Measurements from ENCODE around the gene SOS1. TPM values are rescaled to one million over a fixed set of nuclear protein-coding genes. Genes with fewer than 3 reads are reported as not detected.

The SOS1 gene
- total RNA-seq, 1 donor from 2014 or later, result 14.1 TPM

DNA sequence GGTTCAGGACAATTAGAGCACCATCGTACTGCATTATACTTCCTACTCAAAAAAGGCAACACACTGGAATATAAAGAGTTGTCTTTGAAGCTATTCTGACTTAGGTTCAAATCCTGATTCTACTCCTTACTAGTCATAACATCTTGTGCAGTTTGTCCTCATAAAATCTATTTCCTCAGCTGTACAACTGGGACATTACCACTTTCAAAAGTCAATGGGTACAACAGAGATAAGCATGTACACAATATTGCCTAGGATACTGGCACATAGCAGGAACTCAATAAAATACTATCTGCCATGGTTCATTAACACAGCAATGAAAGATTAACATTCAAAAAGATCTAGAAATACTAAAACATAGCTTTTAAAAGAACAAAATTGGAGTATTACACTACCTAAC is 11.3 kb downstream of the SOS1 start:
- H3K4me3 ChIP-seq (ENCODE audit: low read length in 3 of 3), result no peak overlapping the region
- H3K36me3 ChIP-seq (ENCODE audit: control insufficient read depth in 3 of 3, insufficient read depth in 3 of 3, low read length in 3 of 3), result peaks cover 0 to 5% (median 2%) of the 10 kb centered on the region in 3 donors
- H3K27ac ChIP-seq (ENCODE audit: low read depth, low read length), result no peak overlapping the region
- no peak overlapping the region for H3K9ac ChIP-seq (ENCODE audit: low read depth in 1 of 3, low read length in 3 of 3)
- H3K27me3 ChIP-seq (ENCODE audit: control insufficient read depth in 3 of 3, insufficient read depth in 3 of 3, low read length in 3 of 3), result no peaks in the 10 kb centered on the region
- H3K4me1 ChIP-seq (ENCODE audit: control insufficient read depth in 3 of 3, insufficient read depth in 3 of 3, low read length in 3 of 3), result peaks cover 2 to 5% (median 2%) of the 10 kb centered on the region in 3 donors
- no peaks in the 10 kb centered on the region for H3K9me3 ChIP-seq (ENCODE audit: control insufficient read depth in 3 of 3, low read length in 3 of 3)

DNA sequence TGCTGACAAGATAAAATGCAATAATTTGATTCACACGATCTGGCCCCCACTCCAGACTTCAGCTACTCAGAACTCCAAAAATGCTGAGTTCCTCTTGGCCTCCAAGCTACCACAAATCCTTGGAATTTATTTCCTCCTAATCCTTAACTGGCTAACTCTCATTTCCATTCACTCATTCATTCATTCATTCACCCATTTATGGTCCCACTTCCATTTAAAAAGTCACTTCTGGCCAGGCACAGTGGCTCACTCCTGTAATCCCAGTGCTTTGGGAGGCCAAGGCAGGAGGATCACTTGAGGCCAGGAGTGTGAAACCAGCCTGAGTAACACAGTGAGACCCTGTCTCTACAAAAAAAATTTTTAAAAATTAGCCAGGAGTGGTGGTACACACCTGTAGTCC is 12.5 kb downstream of the SOS1 start:
- Histone ChIP-seq H3K4me1 (ENCODE audit: control insufficient read depth in 3 of 3, insufficient read depth in 3 of 3, low read length in 3 of 3) (peaks cover 2 to 5% (median 2%) of the 10 kb centered on the region in 3 donors), H3K27me3 (ENCODE audit: control insufficient read depth in 3 of 3, insufficient read depth in 3 of 3, low read length in 3 of 3) (no peaks in the 10 kb centered on the region), H3K9ac (ENCODE audit: low read depth in 1 of 3, low read length in 3 of 3) (no peak overlapping the region), H3K27ac (ENCODE audit: low read depth, low read length) (no peak overlapping the region), H3K9me3 (ENCODE audit: control insufficient read depth in 3 of 3, low read length in 3 of 3) (no peaks in the 10 kb centered on the region), H3K36me3 (ENCODE audit: control insufficient read depth in 3 of 3, insufficient read depth in 3 of 3, low read length in 3 of 3) (peaks cover 0 to 5% (median 2%) of the 10 kb centered on the region in 3 donors), H3K4me3 (ENCODE audit: low read length in 3 of 3) (no peak overlapping the region)

DNA sequence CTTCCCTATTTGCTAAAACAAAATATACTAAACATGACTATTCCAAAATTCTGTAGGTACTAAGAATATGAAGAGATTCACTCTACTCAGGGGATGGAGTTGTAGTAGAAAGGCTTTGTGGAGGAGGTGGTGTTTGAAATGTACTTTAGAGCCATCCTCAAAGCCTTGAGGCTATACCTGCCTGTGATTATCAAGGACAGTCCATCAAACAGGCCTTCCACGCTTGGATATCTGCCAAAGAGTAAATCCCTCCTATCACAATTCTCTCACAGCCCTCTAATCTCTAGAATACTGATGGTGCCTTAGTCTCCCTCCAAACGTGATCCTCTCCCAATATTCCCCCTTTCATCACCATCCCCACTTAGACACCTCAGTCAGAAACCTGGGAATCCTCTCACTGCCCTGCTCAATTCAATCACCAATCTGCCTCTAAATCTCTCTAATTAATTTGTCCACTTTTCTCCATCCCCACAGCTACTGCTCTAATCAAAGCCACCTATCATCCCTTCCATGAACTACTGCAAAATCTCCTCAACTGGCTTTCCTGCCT is 13.1 kb downstream of the SOS1 start:
- no peak overlapping the region for H3K9ac ChIP-seq (ENCODE audit: low read depth in 1 of 3, low read length in 3 of 3)
- no peaks in the 10 kb centered on the region for H3K9me3 ChIP-seq (ENCODE audit: control insufficient read depth in 3 of 3, low read length in 3 of 3)
- H3K36me3 ChIP-seq (ENCODE audit: control insufficient read depth in 3 of 3, insufficient read depth in 3 of 3, low read length in 3 of 3), result peaks cover 0 to 5% (median 2%) of the 10 kb centered on the region in 3 donors
- no peak overlapping the region for H3K27ac ChIP-seq (ENCODE audit: low read depth, low read length)
- no peaks in the 10 kb centered on the region for H3K27me3 ChIP-seq (ENCODE audit: control insufficient read depth in 3 of 3, insufficient read depth in 3 of 3, low read length in 3 of 3)
- peaks cover 2 to 5% (median 2%) of the 10 kb centered on the region in 3 donors for H3K4me1 ChIP-seq (ENCODE audit: control insufficient read depth in 3 of 3, insufficient read depth in 3 of 3, low read length in 3 of 3)
- no peak overlapping the region for H3K4me3 ChIP-seq (ENCODE audit: low read length in 3 of 3)

DNA sequence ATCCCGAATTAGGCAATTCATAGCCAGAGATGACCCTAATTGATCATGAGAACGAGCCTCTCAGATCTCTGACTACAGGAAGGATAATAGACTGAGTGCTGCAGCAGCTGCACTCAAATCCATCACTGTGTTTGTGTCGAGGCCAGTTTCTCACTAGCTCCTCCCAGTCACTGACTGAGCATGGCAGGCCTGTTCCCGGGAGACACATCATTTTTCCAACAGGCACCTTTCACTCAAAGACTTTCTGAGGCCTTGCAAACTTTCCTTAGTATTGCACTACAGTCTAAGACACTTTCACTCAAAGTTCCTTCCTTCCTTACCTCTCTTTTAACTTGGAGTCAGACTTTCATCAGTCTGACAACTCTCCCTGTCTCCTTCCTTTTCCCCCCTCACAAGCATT is 13.7 kb downstream of the SOS1 start:
- no peaks in the 10 kb centered on the region for H3K27me3 ChIP-seq (ENCODE audit: control insufficient read depth in 3 of 3, insufficient read depth in 3 of 3, low read length in 3 of 3)
- H3K9me3 ChIP-seq (ENCODE audit: control insufficient read depth in 3 of 3, low read length in 3 of 3), result no peaks in the 10 kb centered on the region
- H3K4me1 ChIP-seq (ENCODE audit: control insufficient read depth in 3 of 3, insufficient read depth in 3 of 3, low read length in 3 of 3), result peaks cover 2 to 5% (median 2%) of the 10 kb centered on the region in 3 donors
- no peak overlapping the region for H3K9ac ChIP-seq (ENCODE audit: low read depth in 1 of 3, low read length in 3 of 3)
- peaks cover 0 to 2% (median 2%) of the 10 kb centered on the region in 3 donors for H3K36me3 ChIP-seq (ENCODE audit: control insufficient read depth in 3 of 3, insufficient read depth in 3 of 3, low read length in 3 of 3)
- no peak overlapping the region for H3K27ac ChIP-seq (ENCODE audit: low read depth, low read length)
- H3K4me3 ChIP-seq (ENCODE audit: low read length in 3 of 3), result no peak overlapping the region

DNA sequence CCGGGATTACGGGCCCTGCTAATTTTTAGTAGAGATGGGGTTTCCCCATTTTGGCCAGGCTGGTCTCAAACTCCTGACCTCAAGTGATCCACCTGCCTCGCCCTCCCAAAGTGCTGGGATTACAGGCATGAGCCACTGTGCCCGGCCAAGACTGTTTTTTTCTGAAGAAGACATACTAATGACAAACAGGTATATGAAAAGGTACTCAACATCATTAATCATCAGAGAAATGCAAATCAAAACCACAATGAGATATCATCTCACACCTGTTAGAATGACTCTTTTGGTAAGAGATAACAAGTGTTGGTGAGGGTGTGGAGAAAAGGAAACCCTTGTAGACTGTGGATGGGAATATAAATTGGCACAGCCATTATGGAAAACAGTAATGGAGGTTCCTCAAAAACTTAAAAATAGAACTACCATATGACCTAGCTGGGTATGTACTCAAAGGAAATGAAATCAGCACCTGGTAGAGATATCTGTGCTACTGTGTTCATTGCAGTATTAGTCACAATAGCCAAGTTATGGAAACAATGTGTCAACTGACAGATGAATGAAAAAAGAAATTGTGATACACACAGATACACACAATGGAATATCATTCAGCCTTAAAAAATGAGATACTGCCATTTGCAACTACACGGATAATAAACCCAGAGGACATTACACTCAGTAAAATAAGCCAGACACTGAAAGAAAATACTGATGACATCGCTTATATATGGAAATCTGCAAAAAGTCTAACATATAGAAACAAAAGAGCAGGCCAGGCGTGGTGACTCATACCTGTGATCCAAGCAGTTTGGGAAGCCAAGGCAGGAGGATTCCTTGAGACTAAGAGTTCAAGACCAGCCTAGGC is 20.8 kb downstream of the SOS1 start:
- Histone ChIP-seq H3K27me3 (ENCODE audit: control insufficient read depth in 3 of 3, insufficient read depth in 3 of 3, low read length in 3 of 3) (no peaks in the 10 kb centered on the region), H3K4me1 (ENCODE audit: control insufficient read depth in 3 of 3, insufficient read depth in 3 of 3, low read length in 3 of 3) (peaks cover 2 to 18% (median 6%) of the 10 kb centered on the region in 3 donors), H3K4me3 (ENCODE audit: low read length in 3 of 3) (no peak overlapping the region)

DNA sequence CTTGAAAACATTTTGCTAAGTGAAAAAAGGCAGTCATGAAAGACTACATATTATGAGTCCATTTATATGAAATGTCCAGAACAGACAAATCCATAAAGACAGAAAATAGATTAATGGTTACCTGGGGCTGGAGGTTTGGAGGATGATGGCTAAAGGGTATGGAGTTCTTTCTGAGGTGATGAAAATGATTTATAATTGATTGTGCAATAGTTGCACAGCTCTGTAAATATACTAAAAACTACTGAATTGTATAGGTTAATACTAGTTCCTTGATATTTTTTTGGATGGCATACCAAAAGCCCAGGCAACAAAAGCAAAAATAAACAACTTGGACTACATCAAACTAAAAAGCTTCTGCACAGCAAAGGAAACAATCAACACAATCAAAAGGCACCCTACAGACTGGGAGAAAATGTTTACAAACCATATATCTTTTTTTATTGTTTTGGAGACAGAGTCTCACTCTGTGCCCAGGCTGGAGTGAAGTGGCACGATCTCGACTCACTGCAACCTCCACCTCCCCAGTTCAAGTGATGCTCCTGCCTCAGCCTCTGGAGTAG is 21.5 kb downstream of the SOS1 start:
- no peak overlapping the region for H3K4me3 ChIP-seq (ENCODE audit: low read length in 3 of 3)
- H3K27me3 ChIP-seq (ENCODE audit: control insufficient read depth in 3 of 3, insufficient read depth in 3 of 3, low read length in 3 of 3), result no peaks in the 10 kb centered on the region
- no peaks in the 10 kb centered on the region for H3K36me3 ChIP-seq (ENCODE audit: control insufficient read depth in 3 of 3, insufficient read depth in 3 of 3, low read length in 3 of 3)
- H3K9me3 ChIP-seq (ENCODE audit: control insufficient read depth in 3 of 3, low read length in 3 of 3), result no peaks in the 10 kb centered on the region
- no peak overlapping the region for H3K27ac ChIP-seq (ENCODE audit: low read depth, low read length)
- H3K9ac ChIP-seq (ENCODE audit: low read depth in 1 of 3, low read length in 3 of 3), result no peak overlapping the region
- H3K4me1 ChIP-seq (ENCODE audit: control insufficient read depth in 3 of 3, insufficient read depth in 3 of 3, low read length in 3 of 3), result peaks cover 3 to 18% (median 9%) of the 10 kb centered on the region in 3 donors

More for the DNA sequence above, 20.8 kb downstream of the SOS1 start:
- Histone ChIP-seq H3K36me3 (ENCODE audit: control insufficient read depth in 3 of 3, insufficient read depth in 3 of 3, low read length in 3 of 3) (no peaks in the 10 kb centered on the region), H3K9me3 (ENCODE audit: control insufficient read depth in 3 of 3, low read length in 3 of 3) (no peaks in the 10 kb centered on the region), H3K27ac (ENCODE audit: low read depth, low read length) (no peak overlapping the region), H3K9ac (ENCODE audit: low read depth in 1 of 3, low read length in 3 of 3) (no peak overlapping the region)

DNA sequence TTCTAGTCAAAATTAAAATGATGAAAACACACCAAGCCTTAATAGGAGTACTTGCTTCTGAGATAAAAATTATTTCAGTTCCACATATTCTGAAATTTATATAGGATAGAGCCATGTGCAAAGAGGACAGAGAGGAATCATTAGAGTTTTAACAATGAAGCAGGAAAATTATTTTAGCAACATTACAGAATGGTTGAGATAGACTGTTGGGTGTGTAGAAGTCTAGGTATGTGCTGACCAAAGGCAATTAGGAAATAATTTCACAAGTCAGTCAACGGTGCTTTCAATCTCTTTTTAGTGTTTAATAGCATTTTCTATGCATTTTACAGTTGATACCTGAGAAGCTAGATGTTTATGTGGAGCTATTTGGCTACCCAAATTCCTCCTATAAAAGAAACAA is 25.2 kb downstream of the SOS1 start:
- peak overlapping the region in 1 of 3 donors; percentile 4 for H3K9ac ChIP-seq (ENCODE audit: low read depth in 1 of 3, low read length in 3 of 3)
- H3K27me3 ChIP-seq (ENCODE audit: control insufficient read depth in 3 of 3, insufficient read depth in 3 of 3, low read length in 3 of 3), result no peaks in the 10 kb centered on the region
- H3K9me3 ChIP-seq (ENCODE audit: control insufficient read depth in 3 of 3, low read length in 3 of 3), result no peaks in the 10 kb centered on the region
- no peaks in the 10 kb centered on the region for H3K36me3 ChIP-seq (ENCODE audit: control insufficient read depth in 3 of 3, insufficient read depth in 3 of 3, low read length in 3 of 3)
- H3K4me3 ChIP-seq (ENCODE audit: low read length in 3 of 3), result no peak overlapping the region
- H3K4me1 ChIP-seq (ENCODE audit: control insufficient read depth in 3 of 3, insufficient read depth in 3 of 3, low read length in 3 of 3), result peaks cover 3 to 17% (median 11%) of the 10 kb centered on the region in 3 donors
- H3K27ac ChIP-seq (ENCODE audit: low read depth, low read length), result no peak overlapping the region

DNA sequence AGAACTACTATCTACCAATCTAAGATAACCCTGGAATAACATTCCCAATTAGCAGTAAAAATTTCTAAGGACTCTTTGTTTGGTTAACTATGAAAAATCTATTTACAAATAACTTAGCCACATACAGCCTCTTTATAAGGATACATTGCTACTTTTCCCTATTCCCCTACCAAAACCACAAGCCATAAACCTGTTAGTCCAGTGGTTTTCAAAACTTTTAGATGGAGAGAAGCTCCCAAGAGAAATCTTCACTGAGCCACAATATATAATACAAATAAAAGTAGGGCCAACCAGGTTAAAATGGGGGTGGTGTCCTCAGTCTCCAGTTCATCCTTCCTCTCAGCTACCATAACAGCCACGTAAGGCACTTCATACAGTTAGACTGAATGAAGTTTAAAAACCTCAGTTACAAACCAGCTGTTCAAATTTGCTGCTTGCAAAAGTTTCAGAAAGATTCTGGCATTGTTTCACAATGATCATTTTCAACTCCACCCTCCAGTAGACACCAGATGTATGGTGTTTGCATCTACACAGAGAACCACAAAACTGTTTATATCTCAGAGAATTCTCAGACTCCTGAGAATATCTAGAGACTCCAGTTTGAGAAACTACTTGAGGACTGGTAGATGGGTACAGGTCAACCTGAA is 26.0 kb downstream of the SOS1 start:
- Histone ChIP-seq H3K9ac (ENCODE audit: low read depth in 1 of 3, low read length in 3 of 3) (peak overlapping the region in 1 of 3 donors; percentile 4), H3K4me1 (ENCODE audit: control insufficient read depth in 3 of 3, insufficient read depth in 3 of 3, low read length in 3 of 3) (peaks cover 3 to 11% (median 10%) of the 10 kb centered on the region in 3 donors), H3K4me3 (ENCODE audit: low read length in 3 of 3) (no peak overlapping the region)

DNA sequence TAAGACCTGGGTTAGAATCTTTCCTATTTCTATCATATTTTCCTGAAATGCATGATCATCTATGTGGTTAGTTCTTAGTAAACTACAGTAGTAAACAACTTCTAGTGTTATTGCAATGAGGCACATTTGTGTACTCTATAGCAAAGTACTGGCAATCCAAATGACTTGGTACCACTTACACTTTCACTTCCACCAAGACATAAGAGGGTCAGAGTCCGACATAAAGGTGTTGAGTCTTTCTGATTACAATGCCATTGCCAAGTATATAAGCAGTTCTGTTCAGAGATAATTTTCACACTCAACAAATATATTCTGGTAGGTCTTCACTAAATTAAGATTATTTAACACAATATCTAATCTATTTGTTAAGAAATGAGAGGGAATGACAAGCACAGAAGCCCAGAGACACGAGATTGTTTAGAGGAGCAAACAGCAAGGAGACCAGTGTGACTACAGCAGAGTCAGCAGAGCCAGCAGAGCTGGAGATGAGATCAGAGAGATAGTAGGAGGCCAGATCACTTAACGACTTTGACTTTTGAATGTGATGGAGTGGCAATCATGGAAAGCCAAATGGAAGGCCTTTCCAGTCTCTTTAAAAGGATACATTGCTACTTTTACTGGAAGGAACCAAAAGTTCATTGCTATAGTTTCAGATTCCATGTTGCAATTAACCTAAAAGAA is 27.5 kb downstream of the SOS1 start:
- Histone ChIP-seq H3K4me1 (ENCODE audit: control insufficient read depth in 3 of 3, insufficient read depth in 3 of 3, low read length in 3 of 3) (peaks cover 3 to 11% (median 8%) of the 10 kb centered on the region in 3 donors), H3K27me3 (ENCODE audit: control insufficient read depth in 3 of 3, insufficient read depth in 3 of 3, low read length in 3 of 3) (no peaks in the 10 kb centered on the region), H3K9me3 (ENCODE audit: control insufficient read depth in 3 of 3, low read length in 3 of 3) (no peaks in the 10 kb centered on the region), H3K27ac (ENCODE audit: low read depth, low read length) (no peak overlapping the region), H3K9ac (ENCODE audit: low read depth in 1 of 3, low read length in 3 of 3) (no peak overlapping the region), H3K4me3 (ENCODE audit: low read length in 3 of 3) (no peak overlapping the region), H3K36me3 (ENCODE audit: control insufficient read depth in 3 of 3, insufficient read depth in 3 of 3, low read length in 3 of 3) (no peaks in the 10 kb centered on the region)

More for the DNA sequence above, 26.0 kb downstream of the SOS1 start:
- Histone ChIP-seq H3K36me3 (ENCODE audit: control insufficient read depth in 3 of 3, insufficient read depth in 3 of 3, low read length in 3 of 3) (no peaks in the 10 kb centered on the region), H3K9me3 (ENCODE audit: control insufficient read depth in 3 of 3, low read length in 3 of 3) (no peaks in the 10 kb centered on the region), H3K27me3 (ENCODE audit: control insufficient read depth in 3 of 3, insufficient read depth in 3 of 3, low read length in 3 of 3) (no peaks in the 10 kb centered on the region), H3K27ac (ENCODE audit: low read depth, low read length) (no peak overlapping the region)

Measured in skeletal muscle tissue (tissue), 4 donors.